Left cardiac atrium (tissue), 4 donors: ENCODE data around the gene PROSER2. TPM values are rescaled to one million over a fixed set of nuclear protein-coding genes. Genes with fewer than 3 reads are reported as not detected.

Source experiments
- ATAC-seq, 2 donors: fragments of 200-7000 bp; cut with Tn5 transposase; one replicate each; pipeline ENCODE4 v1.9.1; 2020; ENCODE audit warnings: mild to moderate bottlenecking in 2 of 2, moderate library complexity in 2 of 2
- DNase-seq: peaks from one replicate; pipeline ENCODE4 v3.0.0-alpha.2; 2020
- intact Hi-C, 2 donors: fragments of 100-400 bp; cut with DNase I; formaldehyde crosslinking; loops; one replicate each; pipeline versions ENCODE4 v1.14.1 to v1.15.1; 2022 to 2023
- total RNA-seq, 2 donors: library from RNA; stranded (reverse); fragmentation: NEBNext Ultra II Directional; extraction: Animal tissue kit (Norgen Biotek cat#: 25700); gene quantifications; one replicate each; pipeline ENCODE4 v1.2.1, GENCODE V29; 2021
- donor health status: DM: no; HTN: yes; CAD: no.
- donor health status: DM: no; HTN: yes; CAD: no; lungs with severe emphysema.
- donor health status: DM: yes; HTN: yes; CAD: no.
- donor health status: Dilated cardiomyopathy.

The PROSER2 gene
- total RNA-seq, 2 donors from 2014 or later, result 1.8 to 2.9 TPM

GRCh38 chr10:11797847-11798633, 25.1 kb upstream of the PROSER2 start:
- intact Hi-C loops, result no loop called here
- no peak for DNase-seq
- no peak for ATAC-seq

GRCh38 chr10:11798845-11799735, 24.1 kb upstream of the PROSER2 start:
- no peak for DNase-seq
- intact Hi-C loops, result no loop called here
- ATAC-seq, result no peak

GRCh38 chr10:11799736-11800080, 23.4 kb upstream of the PROSER2 start:
- DNase-seq (no peak), ATAC-seq (no peak)
- intact Hi-C loops, result no loop called here

- DNase-seq (no peak), ATAC-seq (no peak)
- intact Hi-C loops, result no loop called here
These were observed 18.8 kb upstream of the PROSER2 start for GRCh38 chr10:11804336-11804735.

- DNase-seq (no peak), ATAC-seq (no peak)
- intact Hi-C loops, result no loop called here
These were observed 17.4 kb upstream of the PROSER2 start for GRCh38 chr10:11805792-11806191.

GRCh38 chr10:11806706-11807105, 16.4 kb upstream of the PROSER2 start:
- intact Hi-C loops, result no loop called here
- no peak for DNase-seq
- no peak for ATAC-seq

GRCh38 chr10:11808808-11809207, 14.3 kb upstream of the PROSER2 start:
- intact Hi-C loops, result no loop called here
- DNase-seq (no peak), ATAC-seq (no peak)

- ATAC-seq, result no peak
These were observed 12.8 kb upstream of the PROSER2 start for GRCh38 chr10:11810313-11810766.

GRCh38 chr10:11810973-11811372, 12.2 kb upstream of the PROSER2 start:
- DNase-seq, result no peak
- intact Hi-C loops, result no loop called here

More at GRCh38 chr10:11810313-11810766, 12.8 kb upstream of the PROSER2 start:
- intact Hi-C loops, result no loop called here
- DNase-seq, result no peak

GRCh38 chr10:11813177-11813576, 10.0 kb upstream of the PROSER2 start:
- DNase-seq, result no peak
- intact Hi-C loops, result no loop called here
- no peak for ATAC-seq

More at GRCh38 chr10:11810973-11811372, 12.2 kb upstream of the PROSER2 start:
- ATAC-seq, result no peak

- no peak for ATAC-seq
- no peak for DNase-seq
- intact Hi-C loops, result no loop called here
These were observed 9.1 kb upstream of the PROSER2 start for GRCh38 chr10:11813855-11814567.

- ATAC-seq, result no peak
- no peak for DNase-seq
- intact Hi-C loops, result no loop called here
These were observed 4.1 kb upstream of the PROSER2 start for GRCh38 chr10:11819027-11819426.

GRCh38 chr10:11822026-11822756, 965 bp upstream of the PROSER2 start:
- intact Hi-C loops, result no loop called here
- no peak for ATAC-seq

GRCh38 chr10:11822809-11823121, 391 bp upstream of the PROSER2 start:
- DNase-seq (no peak), ATAC-seq (no peak)
- intact Hi-C loops, result no loop called here

More at GRCh38 chr10:11822026-11822756, 965 bp upstream of the PROSER2 start:
- DNase-seq, result no peak

- intact Hi-C loops, result no loop called here
- ATAC-seq, result peak in 1 of 2 donors; percentile 5
These were observed 812 bp downstream of the PROSER2 start for GRCh38 chr10:11823989-11824346.

GRCh38 chr10:11824376-11824775, 1.2 kb downstream of the PROSER2 start:
- ATAC-seq (no peak), DNase-seq (no peak)
- intact Hi-C loops, result no loop called here

More at GRCh38 chr10:11823989-11824346, 812 bp downstream of the PROSER2 start:
- DNase-seq, result no peak

- intact Hi-C loops, result no loop called here
- ATAC-seq (peak in 1 of 2 donors; percentile 29), DNase-seq (no peak)
These were observed 1.7 kb downstream of the PROSER2 start for GRCh38 chr10:11824825-11825224.

GRCh38 chr10:11825796-11826414, 2.7 kb downstream of the PROSER2 start:
- no peak for ATAC-seq
- no peak for DNase-seq
- intact Hi-C loops, result no loop called here

- intact Hi-C loops, result no loop called here
- DNase-seq (no peak), ATAC-seq (no peak)
These were observed 3.9 kb downstream of the PROSER2 start for GRCh38 chr10:11827006-11827405.
